ENCODE data around the gene KRT86. TPM values are rescaled to one million over a fixed set of nuclear protein-coding genes. Genes with fewer than 3 reads are reported as not detected.

The KRT86 gene
- total RNA-seq, 1 donor from 2014 or later = not detected

DNA sequence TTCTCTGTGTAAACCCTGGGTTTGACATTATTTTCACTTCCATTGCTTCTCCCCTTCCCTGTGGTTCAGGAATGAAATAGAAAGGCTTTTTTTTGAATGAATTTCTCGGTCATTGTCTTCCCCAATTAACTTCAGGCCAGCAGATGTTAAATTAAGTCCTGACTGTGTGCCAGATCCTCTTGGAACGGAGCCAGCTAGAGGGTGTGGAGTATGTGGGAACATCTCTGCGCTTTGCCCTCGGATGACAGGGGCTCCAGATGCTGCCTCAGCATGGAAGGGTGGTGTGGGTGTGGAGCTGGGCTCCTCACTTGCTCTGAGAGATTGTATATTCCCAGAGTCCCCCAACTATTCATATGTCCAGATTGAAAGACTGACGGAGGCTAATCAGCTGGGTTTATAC lies 79.8 kb downstream of the KRT86 start:
- Mint-ChIP-seq H3K27ac (ENCODE audit: unreplicated experiment) (no peak overlapping the region), H3K9me3 (no peaks in the 10 kb centered on the region), H3K4me3 (no peak overlapping the region), H3K36me3 (ENCODE audit: low read depth) (no peaks in the 10 kb centered on the region), H3K4me1 (no peaks in the 10 kb centered on the region), H3K27me3 (ENCODE audit: low read depth) (peaks cover 24% of the 10 kb centered on the region)
- no peak for DNase-seq (ENCODE audit: low read depth, low spot score)
- TF ChIP-seq, protein P1, sequence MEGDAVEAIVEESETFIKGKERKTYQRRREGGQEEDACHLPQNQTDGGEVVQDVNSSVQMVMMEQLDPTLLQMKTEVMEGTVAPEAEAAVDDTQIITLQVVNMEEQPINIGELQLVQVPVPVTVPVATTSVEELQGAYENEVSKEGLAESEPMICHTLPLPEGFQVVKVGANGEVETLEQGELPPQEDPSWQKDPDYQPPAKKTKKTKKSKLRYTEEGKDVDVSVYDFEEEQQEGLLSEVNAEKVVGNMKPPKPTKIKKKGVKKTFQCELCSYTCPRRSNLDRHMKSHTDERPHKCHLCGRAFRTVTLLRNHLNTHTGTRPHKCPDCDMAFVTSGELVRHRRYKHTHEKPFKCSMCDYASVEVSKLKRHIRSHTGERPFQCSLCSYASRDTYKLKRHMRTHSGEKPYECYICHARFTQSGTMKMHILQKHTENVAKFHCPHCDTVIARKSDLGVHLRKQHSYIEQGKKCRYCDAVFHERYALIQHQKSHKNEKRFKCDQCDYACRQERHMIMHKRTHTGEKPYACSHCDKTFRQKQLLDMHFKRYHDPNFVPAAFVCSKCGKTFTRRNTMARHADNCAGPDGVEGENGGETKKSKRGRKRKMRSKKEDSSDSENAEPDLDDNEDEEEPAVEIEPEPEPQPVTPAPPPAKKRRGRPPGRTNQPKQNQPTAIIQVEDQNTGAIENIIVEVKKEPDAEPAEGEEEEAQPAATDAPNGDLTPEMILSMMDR (conservative IDR thresholded peaks at IDR 0.05) = no peak

DNA sequence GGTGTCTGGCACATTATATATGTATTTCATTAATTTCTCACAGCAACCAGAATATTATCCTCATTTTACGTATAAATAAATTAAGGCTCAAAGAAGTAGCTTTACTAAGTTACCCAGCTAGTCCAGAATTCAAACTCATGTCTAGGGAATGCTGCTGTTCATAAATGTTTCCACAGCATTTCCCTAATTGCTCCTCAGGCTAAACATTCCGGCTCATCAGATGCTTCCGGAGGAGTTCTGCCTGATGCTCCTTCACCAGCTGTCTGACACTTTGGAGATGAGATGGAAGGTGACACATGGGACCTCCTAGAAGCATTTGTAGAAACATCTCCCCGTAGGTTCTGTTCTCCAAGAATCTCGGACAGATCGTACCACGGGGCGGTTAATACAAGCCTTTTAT lies 80.7 kb downstream of the KRT86 start:
- Mint-ChIP-seq H3K27ac (ENCODE audit: unreplicated experiment) (no peak overlapping the region), H3K4me1 (no peaks in the 10 kb centered on the region), H3K4me3 (no peak overlapping the region), H3K27me3 (ENCODE audit: low read depth) (peaks cover 23% of the 10 kb centered on the region), H3K36me3 (ENCODE audit: low read depth) (no peaks in the 10 kb centered on the region), H3K9me3 (no peaks in the 10 kb centered on the region)
- no peak for DNase-seq (ENCODE audit: low read depth, low spot score)
- TF ChIP-seq, protein P1 (conservative IDR thresholded peaks at IDR 0.05) = no peak

DNA sequence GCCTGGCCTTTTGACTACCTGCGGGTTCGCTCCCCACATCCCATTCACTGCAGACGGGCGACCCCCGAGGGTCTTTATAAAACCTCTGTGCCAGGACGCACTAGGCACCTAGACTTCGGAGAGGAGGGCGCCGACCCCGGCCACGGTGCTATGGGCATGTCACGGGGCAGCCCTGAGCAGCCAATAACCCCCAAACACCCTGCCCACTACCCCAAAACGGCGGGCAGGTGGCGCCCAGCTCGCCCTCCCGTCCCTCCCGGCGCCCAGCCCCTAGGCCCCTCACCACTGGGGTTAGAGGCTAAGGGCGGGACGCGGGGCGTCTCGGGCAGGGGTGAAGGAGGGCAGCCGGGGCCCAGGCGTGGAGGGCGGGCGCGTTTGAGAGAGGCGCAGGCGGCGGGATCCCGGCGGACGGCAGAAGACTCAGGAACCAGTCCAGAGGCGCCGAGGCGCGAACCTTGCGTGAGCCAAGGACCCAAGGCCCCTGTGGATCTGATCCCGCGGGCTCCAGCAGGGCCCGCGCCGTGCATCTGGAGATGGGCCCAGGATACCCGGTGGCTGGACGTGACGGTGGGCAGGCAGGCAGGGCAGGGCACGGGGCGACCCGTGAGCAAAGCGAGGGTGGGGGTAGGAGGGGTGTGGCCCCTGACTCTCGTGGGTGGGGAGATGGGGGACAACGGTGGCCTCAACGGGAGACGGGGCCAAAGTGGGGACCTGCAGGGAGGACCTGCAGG lies 81.8 kb downstream of the KRT86 start:
- H3K4me3 Mint-ChIP-seq = no peak overlapping the region
- no peaks in the 10 kb centered on the region for H3K9me3 Mint-ChIP-seq
- no peaks in the 10 kb centered on the region for H3K36me3 Mint-ChIP-seq (ENCODE audit: low read depth)
- H3K27ac Mint-ChIP-seq (ENCODE audit: unreplicated experiment) = no peak overlapping the region
- no peaks in the 10 kb centered on the region for H3K4me1 Mint-ChIP-seq
- peaks cover 21% of the 10 kb centered on the region for H3K27me3 Mint-ChIP-seq (ENCODE audit: low read depth)
- TF ChIP-seq, protein P1 (conservative IDR thresholded peaks at IDR 0.05) = no peak
- DNase-seq (ENCODE audit: low read depth, low spot score) = no peak

DNA sequence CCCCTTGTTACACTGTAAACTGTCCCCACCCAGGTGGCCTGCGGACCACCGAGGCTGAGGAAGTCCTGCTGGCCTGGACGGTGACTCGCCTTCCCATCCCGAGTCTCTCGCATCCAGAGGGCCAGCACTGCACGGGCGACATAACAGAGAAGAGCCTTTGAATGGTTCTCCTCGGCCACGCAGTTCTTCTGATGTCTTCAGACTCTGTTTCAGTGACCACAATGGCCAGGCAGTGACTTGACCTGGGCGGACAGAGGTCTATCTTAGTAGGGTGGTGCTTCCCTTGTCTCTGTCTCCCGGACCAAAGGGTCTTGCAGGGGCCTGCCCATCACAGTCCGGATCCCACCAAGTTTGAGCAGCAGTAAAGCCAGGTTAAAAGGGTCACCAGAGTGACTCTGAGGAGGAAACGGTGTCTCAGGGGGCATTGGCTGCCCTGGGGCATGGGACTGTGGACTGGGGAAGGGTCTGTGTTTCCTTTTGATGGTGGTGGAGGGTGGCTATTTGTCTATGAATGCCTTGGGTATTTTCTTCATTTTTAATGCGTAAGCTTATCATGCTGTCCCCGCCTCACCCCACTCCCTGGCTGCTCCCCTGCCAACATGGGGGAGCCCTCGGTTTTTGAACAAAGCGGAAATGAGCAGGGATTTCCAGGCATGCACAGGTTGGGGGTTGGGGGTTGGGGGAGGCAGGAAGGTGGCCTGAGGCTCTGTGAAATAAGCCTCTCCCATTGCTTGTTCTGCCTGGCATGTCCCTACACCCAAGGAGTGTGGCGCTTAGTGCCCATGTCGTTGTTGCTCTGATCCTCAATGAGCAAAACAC lies 82.5 kb downstream of the KRT86 start:
- no peak for DNase-seq (ENCODE audit: low read depth, low spot score)
- H3K27me3 Mint-ChIP-seq (ENCODE audit: low read depth) = peaks cover 17% of the 10 kb centered on the region
- no peaks in the 10 kb centered on the region for H3K36me3 Mint-ChIP-seq (ENCODE audit: low read depth)
- TF ChIP-seq, protein P1 (conservative IDR thresholded peaks at IDR 0.05) = no peak
- H3K4me3 Mint-ChIP-seq = no peak overlapping the region
- no peak overlapping the region for H3K27ac Mint-ChIP-seq (ENCODE audit: unreplicated experiment)
- H3K4me1 Mint-ChIP-seq = no peaks in the 10 kb centered on the region
- H3K9me3 Mint-ChIP-seq = no peaks in the 10 kb centered on the region

Other genes with a start within 250 kb of the KRT86 start
- 51.0 and 52.8 TPM in 2 replicates for gene NR4A1, start 223.2 kb upstream of the KRT86 start, total RNA-seq
- 32.1 and 34.3 TPM in 2 replicates for gene ATG101, start 204.7 kb upstream of the KRT86 start, total RNA-seq
- not detected in 2 replicates for gene SMIM41, start 194.9 kb upstream of the KRT86 start, total RNA-seq
- gene KRT80, start 82.6 kb upstream of the KRT86 start, total RNA-seq = not detected in 2 replicates
- not detected in 2 replicates for gene KRT7, start 41.4 kb upstream of the KRT86 start, total RNA-seq
- not detected in 2 replicates for gene KRT81, start 16.9 kb downstream of the KRT86 start, total RNA-seq
- gene KRT83, start 46.8 kb downstream of the KRT86 start, total RNA-seq = not detected in 2 replicates
- not detected in 2 replicates for gene KRT85, start 92.8 kb downstream of the KRT86 start, total RNA-seq
- gene KRT84, start 111.0 kb downstream of the KRT86 start, total RNA-seq = not detected in 2 replicates
- gene KRT82, start 131.7 kb downstream of the KRT86 start, total RNA-seq = not detected in 2 replicates
- gene KRT75, start 159.7 kb downstream of the KRT86 start, total RNA-seq = not detected in 2 replicates
- gene KRT6B, start 177.5 kb downstream of the KRT86 start, total RNA-seq = not detected in 2 replicates
- gene KRT6C, start 199.2 kb downstream of the KRT86 start, total RNA-seq = not detected in 2 replicates
- gene KRT6A, start 218.6 kb downstream of the KRT86 start, total RNA-seq = not detected in 2 replicates
- not detected in 2 replicates for gene KRT5, start 245.7 kb downstream of the KRT86 start, total RNA-seq